ENCODE measurements around the gene PPA1. TPM values are rescaled to one million over a fixed set of nuclear protein-coding genes. Genes with fewer than 3 reads are reported as not detected.

PPA1 gene
- total and polyA plus RNA-seq, 5 donors from 2014 or later, result 54.3 to 232 (median 143) TPM

DNA sequence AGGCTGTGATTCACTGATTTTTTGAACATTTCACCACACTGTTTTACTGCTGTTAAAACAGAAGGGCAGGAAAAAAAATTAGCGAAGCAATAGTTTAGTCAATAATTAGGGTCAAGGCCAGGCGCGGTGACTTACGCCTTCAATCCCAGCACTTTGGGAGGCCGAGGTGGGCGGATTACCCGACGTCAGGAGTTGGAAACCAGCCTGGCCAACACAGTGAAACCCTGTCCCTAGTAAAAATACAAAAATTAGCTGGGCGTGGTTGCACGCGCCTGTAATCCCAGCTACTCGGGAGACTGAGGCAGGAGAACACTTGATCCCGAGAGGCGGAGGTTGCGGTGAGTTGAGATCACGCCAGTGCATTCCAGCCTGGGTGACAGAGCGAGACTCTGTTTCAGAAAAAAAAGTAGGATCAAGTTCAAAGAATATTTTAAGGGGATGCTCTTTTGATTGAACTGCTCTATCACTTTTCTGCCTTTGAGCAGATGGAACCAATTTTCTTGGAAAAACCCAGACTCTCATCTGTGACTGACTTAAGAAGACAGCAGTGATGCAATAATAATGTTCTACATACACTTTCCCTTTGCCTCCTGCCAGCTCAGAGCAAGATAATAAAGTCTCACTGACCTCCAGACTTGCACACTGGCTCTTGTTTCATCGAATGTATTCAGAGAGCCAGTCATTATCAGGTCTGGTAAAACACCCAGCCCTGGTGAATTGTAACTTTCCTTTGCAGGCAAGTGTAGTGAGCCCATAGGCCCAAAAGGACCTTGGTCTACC is 1.6 kb upstream of the PPA1 start:
- H3K4me1 ChIP-seq (ENCODE audit: control insufficient read depth, insufficient read depth, low read length, poor library complexity, severe bottlenecking), result peaks cover 14% of the 10 kb centered on the region
- no peaks in the 10 kb centered on the region for H3K9me3 ChIP-seq (ENCODE audit: control insufficient read depth in 2 of 2, low read length in 2 of 2)
- peaks cover 0 to 3% (median 0%) of the 10 kb centered on the region in 7 donors for H3K9me3 Mint-ChIP-seq
- no peak overlapping the region for H3K4me3 ChIP-seq (ENCODE audit: low read depth, low read length)
- H3K36me3 ChIP-seq (ENCODE audit: control insufficient read depth, insufficient read depth, low read length), result no peaks in the 10 kb centered on the region
- no peaks in the 10 kb centered on the region for H3K27me3 Mint-ChIP-seq
- H3K36me3 Mint-ChIP-seq, result peaks cover 5% of the 10 kb centered on the region
- no peaks in the 10 kb centered on the region for H3K27me3 ChIP-seq (ENCODE audit: control insufficient read depth, insufficient read depth, low read length)
- ATAC-seq (ENCODE audit: low read depth in 2 of 2) (no peak), DNase-seq (peak in 1 of 3 donors; percentile 8)
- peak overlapping the region; percentile 26 to 61 (median 36) for H3K4me3 Mint-ChIP-seq
- H3K27ac Mint-ChIP-seq, result no peak overlapping the region
- H3K4me1 Mint-ChIP-seq, result peaks cover 7 to 26% (median 20%) of the 10 kb centered on the region in 4 donors
- H3K27ac ChIP-seq (ENCODE audit: insufficient read depth, low read length, poor library complexity, severe bottlenecking), result no peak overlapping the region

GRCh38 chr10:70233939-70234300 is 691 bp upstream of the PPA1 start:
- peaks cover 5% of the 10 kb centered on the region for H3K36me3 ChIP-seq (ENCODE audit: control insufficient read depth, insufficient read depth, low read length)
- no peaks in the 10 kb centered on the region for H3K9me3 ChIP-seq (ENCODE audit: control insufficient read depth in 2 of 2, low read length in 2 of 2)
- Mint-ChIP-seq H3K36me3 (peaks cover 7% of the 10 kb centered on the region), H3K4me1 (peaks cover 10 to 33% (median 24%) of the 10 kb centered on the region in 4 donors), H3K4me3 (peak overlapping the region; percentile 80 to 93 (median 89)), H3K27ac (peak overlapping the region; percentile 88 to 96 (median 96)), H3K27me3 (no peaks in the 10 kb centered on the region), H3K9me3 (peaks cover 0 to 3% (median 0%) of the 10 kb centered on the region in 7 donors)
- H3K4me3 ChIP-seq (ENCODE audit: low read depth, low read length), result peak overlapping the region; percentile 92
- ATAC-seq (ENCODE audit: low read depth in 2 of 2) (no peak), DNase-seq (no peak)
- H3K27ac ChIP-seq (ENCODE audit: insufficient read depth, low read length, poor library complexity, severe bottlenecking), result peak overlapping the region; percentile 79
- H3K27me3 ChIP-seq (ENCODE audit: control insufficient read depth, insufficient read depth, low read length), result no peaks in the 10 kb centered on the region
- peaks cover 14% of the 10 kb centered on the region for H3K4me1 ChIP-seq (ENCODE audit: control insufficient read depth, insufficient read depth, low read length, poor library complexity, severe bottlenecking)

DNA sequence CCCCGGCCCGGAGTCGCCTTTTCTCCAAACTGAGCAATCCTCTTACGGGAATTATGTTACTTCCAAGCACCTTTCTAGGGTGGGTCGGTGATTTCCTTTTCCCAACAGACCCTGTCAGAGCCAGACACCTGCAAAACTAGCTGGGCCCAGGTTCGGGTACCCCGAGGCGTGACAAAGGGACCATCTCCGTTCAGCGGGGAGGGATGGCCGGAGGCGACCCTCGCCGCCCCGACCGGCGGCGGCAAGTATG is 445 bp downstream of the PPA1 start:
- Mint-ChIP-seq H3K4me1 (peaks cover 15 to 44% (median 32%) of the 10 kb centered on the region in 4 donors), H3K27me3 (no peaks in the 10 kb centered on the region), H3K27ac (peak overlapping the region; percentile 13 to 85 (median 62)), H3K4me3 (peak overlapping the region; percentile 80 to 99 (median 89)), H3K9me3 (peaks cover 0 to 3% (median 0%) of the 10 kb centered on the region in 7 donors), H3K36me3 (peaks cover 11% of the 10 kb centered on the region)
- H3K9me3 ChIP-seq (ENCODE audit: control insufficient read depth in 2 of 2, low read length in 2 of 2), result no peaks in the 10 kb centered on the region
- DNase-seq (peak in 2 of 3 donors; percentile 4 to 30), ATAC-seq (ENCODE audit: low read depth in 2 of 2) (no peak)
- H3K27me3 ChIP-seq (ENCODE audit: control insufficient read depth, insufficient read depth, low read length), result no peaks in the 10 kb centered on the region
- H3K4me1 ChIP-seq (ENCODE audit: control insufficient read depth, insufficient read depth, low read length, poor library complexity, severe bottlenecking), result peaks cover 22% of the 10 kb centered on the region
- H3K4me3 ChIP-seq (ENCODE audit: low read depth, low read length), result peak overlapping the region; percentile 85
- H3K27ac ChIP-seq (ENCODE audit: insufficient read depth, low read length, poor library complexity, severe bottlenecking), result peak overlapping the region; percentile 79
- H3K36me3 ChIP-seq (ENCODE audit: control insufficient read depth, insufficient read depth, low read length), result peaks cover 5% of the 10 kb centered on the region

GRCh38 chr10:70232155-70232858 is 922 bp downstream of the PPA1 start:
- H3K4me3 ChIP-seq (ENCODE audit: low read depth, low read length), result peak overlapping the region; percentile 85
- no peaks in the 10 kb centered on the region for H3K9me3 ChIP-seq (ENCODE audit: control insufficient read depth in 2 of 2, low read length in 2 of 2)
- H3K36me3 ChIP-seq (ENCODE audit: control insufficient read depth, insufficient read depth, low read length), result peaks cover 5% of the 10 kb centered on the region
- DNase-seq (peak; percentile 13 to 62 (median 28)), ATAC-seq (ENCODE audit: low read depth in 2 of 2) (no peak)
- H3K27ac ChIP-seq (ENCODE audit: insufficient read depth, low read length, poor library complexity, severe bottlenecking), result peak overlapping the region; percentile 79
- peak overlapping the region; percentile 80 to 99 (median 89) for H3K4me3 Mint-ChIP-seq
- H3K4me1 ChIP-seq (ENCODE audit: control insufficient read depth, insufficient read depth, low read length, poor library complexity, severe bottlenecking), result peaks cover 23% of the 10 kb centered on the region
- no peaks in the 10 kb centered on the region for H3K27me3 ChIP-seq (ENCODE audit: control insufficient read depth, insufficient read depth, low read length)
- peak overlapping the region; percentile 13 to 85 (median 62) for H3K27ac Mint-ChIP-seq
- H3K36me3 Mint-ChIP-seq, result peaks cover 11% of the 10 kb centered on the region
- peaks cover 0 to 3% (median 0%) of the 10 kb centered on the region in 7 donors for H3K9me3 Mint-ChIP-seq
- H3K4me1 Mint-ChIP-seq, result peaks cover 15 to 46% (median 32%) of the 10 kb centered on the region in 4 donors
- H3K27me3 Mint-ChIP-seq, result no peaks in the 10 kb centered on the region

- no peak for DNase-seq
- Mint-ChIP-seq H3K9me3 (no peaks in the 10 kb centered on the region), H3K27ac (peak overlapping the region in 1 of 3 donors; percentile 44), H3K4me1 (peaks cover 12 to 59% (median 32%) of the 10 kb centered on the region in 4 donors), H3K4me3 (peak overlapping the region in 1 of 4 donors; percentile 41), H3K27me3 (no peaks in the 10 kb centered on the region), H3K36me3 (peaks cover 6% of the 10 kb centered on the region)
- ATAC-seq (ENCODE audit: low read depth in 2 of 2), result no peak
- H3K27me3 ChIP-seq (ENCODE audit: control insufficient read depth, insufficient read depth, low read length), result no peaks in the 10 kb centered on the region
- H3K4me3 ChIP-seq (ENCODE audit: low read depth, low read length), result no peak overlapping the region
- no peaks in the 10 kb centered on the region for H3K9me3 ChIP-seq (ENCODE audit: control insufficient read depth in 2 of 2, low read length in 2 of 2)
- no peak overlapping the region for H3K27ac ChIP-seq (ENCODE audit: insufficient read depth, low read length, poor library complexity, severe bottlenecking)
- peaks cover 25% of the 10 kb centered on the region for H3K4me1 ChIP-seq (ENCODE audit: control insufficient read depth, insufficient read depth, low read length, poor library complexity, severe bottlenecking)
- peaks cover 5% of the 10 kb centered on the region for H3K36me3 ChIP-seq (ENCODE audit: control insufficient read depth, insufficient read depth, low read length)
These were observed 4.7 kb downstream of the PPA1 start for GRCh38 chr10:70228491-70228890.

GRCh38 chr10:70227548-70228320 is 5.5 kb downstream of the PPA1 start:
- Mint-ChIP-seq H3K36me3 (peaks cover 6% of the 10 kb centered on the region), H3K27ac (peak overlapping the region in 1 of 3 donors; percentile 26), H3K27me3 (no peaks in the 10 kb centered on the region), H3K9me3 (no peaks in the 10 kb centered on the region), H3K4me1 (peaks cover 11 to 62% (median 34%) of the 10 kb centered on the region in 4 donors), H3K4me3 (no peak overlapping the region)
- Histone ChIP-seq H3K9me3 (ENCODE audit: control insufficient read depth in 2 of 2, low read length in 2 of 2) (no peaks in the 10 kb centered on the region), H3K4me3 (ENCODE audit: low read depth, low read length) (no peak overlapping the region), H3K27ac (ENCODE audit: insufficient read depth, low read length, poor library complexity, severe bottlenecking) (no peak overlapping the region), H3K36me3 (ENCODE audit: control insufficient read depth, insufficient read depth, low read length) (peaks cover 5% of the 10 kb centered on the region), H3K27me3 (ENCODE audit: control insufficient read depth, insufficient read depth, low read length) (no peaks in the 10 kb centered on the region), H3K4me1 (ENCODE audit: control insufficient read depth, insufficient read depth, low read length, poor library complexity, severe bottlenecking) (peaks cover 23% of the 10 kb centered on the region)
- no peak for ATAC-seq (ENCODE audit: low read depth in 2 of 2)
- no peak for DNase-seq

- no peak for ATAC-seq (ENCODE audit: low read depth in 2 of 2)
- Mint-ChIP-seq H3K27ac (peak overlapping the region in 1 of 3 donors; percentile 39), H3K4me1 (peaks cover 10 to 43% (median 24%) of the 10 kb centered on the region in 4 donors), H3K4me3 (no peak overlapping the region), H3K36me3 (peaks cover 3% of the 10 kb centered on the region), H3K9me3 (no peaks in the 10 kb centered on the region), H3K27me3 (no peaks in the 10 kb centered on the region)
- Histone ChIP-seq H3K27ac (ENCODE audit: insufficient read depth, low read length, poor library complexity, severe bottlenecking) (no peak overlapping the region), H3K9me3 (ENCODE audit: control insufficient read depth in 2 of 2, low read length in 2 of 2) (no peaks in the 10 kb centered on the region), H3K36me3 (ENCODE audit: control insufficient read depth, insufficient read depth, low read length) (no peaks in the 10 kb centered on the region), H3K27me3 (ENCODE audit: control insufficient read depth, insufficient read depth, low read length) (no peaks in the 10 kb centered on the region), H3K4me3 (ENCODE audit: low read depth, low read length) (no peak overlapping the region), H3K4me1 (ENCODE audit: control insufficient read depth, insufficient read depth, low read length, poor library complexity, severe bottlenecking) (peaks cover 11% of the 10 kb centered on the region)
- no peak for DNase-seq
These were observed 9.5 kb downstream of the PPA1 start for GRCh38 chr10:70223728-70224127.
